Coronary artery (tissue), 2 donors: ENCODE results near the gene TNFAIP1.

ENCODE experiments used
- DNase-seq: peaks from one replicate; pipeline ENCODE4 v3.0.0-alpha.2; 2017; ENCODE audit warnings: low spot score
- H3K27ac ChIP-seq, 2 donors: fragments of 200-600 bp; sonication (generic); one replicate each; pipeline ENCODE4 v1.5.1; 2016 to 2019
- H3K4me3 ChIP-seq: fragments of 200-600 bp; sonication (generic); 2 replicates; pipeline ENCODE4 v1.5.1; 2016; ENCODE audit warnings: mild to moderate bottlenecking, moderate library complexity
- TF ChIP-seq, protein P1 (sequence below): fragments of 200-600 bp; sonication (generic); IDR thresholded peaks from one replicate; pipeline ENCODE4 v1.5.1; 2019; ENCODE audit warnings: antibody characterized with exemption

Gene TNFAIP1

DNA sequence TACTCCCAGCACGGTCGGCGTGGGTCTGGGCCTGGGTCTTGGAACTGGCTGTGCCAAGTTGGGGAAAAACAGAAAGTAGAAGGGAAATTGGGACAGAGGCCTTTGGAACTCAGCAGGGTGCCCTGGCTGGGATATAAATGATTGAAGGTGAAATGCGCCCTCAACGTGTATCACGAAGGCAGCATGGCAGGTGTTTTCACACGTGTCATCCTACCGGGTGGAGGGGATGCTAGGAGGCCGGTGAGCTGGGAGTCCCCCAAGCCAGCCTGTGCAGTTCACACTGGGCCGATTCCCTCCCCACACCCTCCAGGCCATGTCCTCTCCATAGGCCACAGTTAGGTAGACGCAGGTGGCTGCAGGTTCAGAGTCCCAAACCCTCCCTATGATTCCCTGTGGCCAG is 6.0 kb downstream of the TNFAIP1 start:
- DNase-seq, result no peak
- TF ChIP-seq, protein P1, sequence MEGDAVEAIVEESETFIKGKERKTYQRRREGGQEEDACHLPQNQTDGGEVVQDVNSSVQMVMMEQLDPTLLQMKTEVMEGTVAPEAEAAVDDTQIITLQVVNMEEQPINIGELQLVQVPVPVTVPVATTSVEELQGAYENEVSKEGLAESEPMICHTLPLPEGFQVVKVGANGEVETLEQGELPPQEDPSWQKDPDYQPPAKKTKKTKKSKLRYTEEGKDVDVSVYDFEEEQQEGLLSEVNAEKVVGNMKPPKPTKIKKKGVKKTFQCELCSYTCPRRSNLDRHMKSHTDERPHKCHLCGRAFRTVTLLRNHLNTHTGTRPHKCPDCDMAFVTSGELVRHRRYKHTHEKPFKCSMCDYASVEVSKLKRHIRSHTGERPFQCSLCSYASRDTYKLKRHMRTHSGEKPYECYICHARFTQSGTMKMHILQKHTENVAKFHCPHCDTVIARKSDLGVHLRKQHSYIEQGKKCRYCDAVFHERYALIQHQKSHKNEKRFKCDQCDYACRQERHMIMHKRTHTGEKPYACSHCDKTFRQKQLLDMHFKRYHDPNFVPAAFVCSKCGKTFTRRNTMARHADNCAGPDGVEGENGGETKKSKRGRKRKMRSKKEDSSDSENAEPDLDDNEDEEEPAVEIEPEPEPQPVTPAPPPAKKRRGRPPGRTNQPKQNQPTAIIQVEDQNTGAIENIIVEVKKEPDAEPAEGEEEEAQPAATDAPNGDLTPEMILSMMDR, result no peak
- no peak overlapping the region for H3K4me3 ChIP-seq
- H3K27ac ChIP-seq, result no peak overlapping the region

DNA sequence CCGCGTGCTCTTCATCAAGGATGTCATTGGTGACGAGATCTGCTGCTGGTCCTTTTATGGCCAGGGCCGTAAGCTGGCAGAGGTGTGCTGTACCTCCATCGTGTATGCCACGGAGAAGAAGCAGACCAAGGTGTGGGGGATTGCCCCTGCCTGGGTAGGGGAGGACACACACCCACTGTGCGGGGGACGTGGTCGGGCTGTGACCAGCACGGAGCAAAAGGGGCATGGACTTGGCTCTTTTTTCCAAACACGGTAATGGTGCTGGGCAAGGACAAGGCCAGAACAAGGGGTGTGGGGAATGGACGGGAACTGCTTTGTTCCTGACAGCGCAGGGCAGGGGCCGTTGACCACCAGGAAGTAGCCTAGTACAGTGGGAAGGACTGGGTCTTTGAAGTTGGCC is 6.8 kb downstream of the TNFAIP1 start:
- Histone ChIP-seq H3K4me3 (no peak overlapping the region), H3K27ac (no peak overlapping the region)
- TF ChIP-seq, protein P1, result no peak
- DNase-seq, result no peak

DNA sequence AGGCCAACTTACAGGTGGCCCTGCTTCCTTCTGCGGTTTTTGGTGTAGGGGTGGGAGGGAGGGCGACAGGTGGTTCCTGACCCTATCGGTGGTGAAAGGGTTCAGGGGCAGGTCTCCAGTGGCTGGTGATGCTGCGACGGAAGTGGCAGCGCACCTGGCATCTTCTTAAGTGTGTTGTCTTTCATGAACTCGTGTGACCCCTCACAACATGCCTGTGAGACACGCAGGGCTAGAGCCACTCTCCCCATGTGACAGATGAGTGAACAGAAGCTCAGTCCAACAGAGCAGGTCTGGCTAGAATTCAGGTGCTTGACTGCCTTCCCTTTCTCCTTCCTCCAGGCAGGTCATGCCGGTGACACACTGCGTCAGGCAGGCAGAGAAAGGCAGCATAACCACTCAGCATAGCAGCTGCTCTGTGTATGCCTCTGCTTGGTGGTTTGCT is 8.0 kb downstream of the TNFAIP1 start:
- TF ChIP-seq, protein P1, result no peak
- H3K27ac ChIP-seq, result peak overlapping the region in 1 of 2 donors; percentile 30
- no peak overlapping the region for H3K4me3 ChIP-seq
- DNase-seq, result no peak

DNA sequence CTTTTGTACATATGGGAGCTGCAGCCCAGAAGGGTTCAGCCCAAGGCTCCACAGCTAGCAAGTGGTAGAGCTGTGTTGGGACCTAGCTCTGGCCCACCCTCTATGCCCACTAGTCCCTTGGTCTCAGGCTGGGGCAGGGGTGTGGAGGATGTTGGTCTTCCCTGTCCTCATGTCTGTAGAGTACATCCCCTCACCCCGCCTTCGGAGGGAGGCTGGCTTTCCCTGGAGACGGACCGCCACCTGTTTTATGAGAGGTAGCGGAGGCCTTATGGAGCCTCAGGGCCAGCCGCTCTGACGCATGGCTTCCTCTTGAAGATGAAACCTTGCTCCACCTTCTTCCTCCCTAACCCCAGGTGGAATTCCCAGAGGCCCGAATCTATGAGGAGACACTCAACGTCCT is 8.4 kb downstream of the TNFAIP1 start:
- TF ChIP-seq, protein P1, result no peak
- Histone ChIP-seq H3K4me3 (no peak overlapping the region), H3K27ac (peak overlapping the region in 1 of 2 donors; percentile 77)
- no peak for DNase-seq

DNA sequence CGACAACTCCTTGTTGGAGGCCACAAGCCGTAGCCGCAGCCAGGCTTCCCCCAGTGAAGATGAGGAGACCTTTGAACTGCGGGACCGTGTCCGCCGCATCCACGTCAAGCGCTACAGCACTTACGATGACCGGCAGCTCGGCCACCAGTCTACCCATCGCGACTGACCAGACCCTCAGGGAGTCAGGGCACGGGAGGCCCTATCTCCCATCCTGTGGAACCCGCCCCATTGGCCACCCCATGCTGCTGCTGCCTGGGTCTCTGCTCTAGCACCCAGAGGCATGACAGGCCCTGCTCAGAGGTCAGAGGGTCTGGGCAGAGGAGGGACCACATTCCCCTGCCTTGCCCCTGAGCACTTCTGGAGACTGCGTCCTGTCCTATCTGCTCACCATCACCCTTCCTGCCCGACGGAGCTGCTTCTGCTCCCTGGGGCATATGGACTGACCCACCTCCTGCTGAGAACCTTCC is 8.9 kb downstream of the TNFAIP1 start:
- H3K27ac ChIP-seq, result peak overlapping the region in 1 of 2 donors; percentile 77
- no peak overlapping the region for H3K4me3 ChIP-seq
- TF ChIP-seq, protein P1, result no peak
- no peak for DNase-seq

DNA sequence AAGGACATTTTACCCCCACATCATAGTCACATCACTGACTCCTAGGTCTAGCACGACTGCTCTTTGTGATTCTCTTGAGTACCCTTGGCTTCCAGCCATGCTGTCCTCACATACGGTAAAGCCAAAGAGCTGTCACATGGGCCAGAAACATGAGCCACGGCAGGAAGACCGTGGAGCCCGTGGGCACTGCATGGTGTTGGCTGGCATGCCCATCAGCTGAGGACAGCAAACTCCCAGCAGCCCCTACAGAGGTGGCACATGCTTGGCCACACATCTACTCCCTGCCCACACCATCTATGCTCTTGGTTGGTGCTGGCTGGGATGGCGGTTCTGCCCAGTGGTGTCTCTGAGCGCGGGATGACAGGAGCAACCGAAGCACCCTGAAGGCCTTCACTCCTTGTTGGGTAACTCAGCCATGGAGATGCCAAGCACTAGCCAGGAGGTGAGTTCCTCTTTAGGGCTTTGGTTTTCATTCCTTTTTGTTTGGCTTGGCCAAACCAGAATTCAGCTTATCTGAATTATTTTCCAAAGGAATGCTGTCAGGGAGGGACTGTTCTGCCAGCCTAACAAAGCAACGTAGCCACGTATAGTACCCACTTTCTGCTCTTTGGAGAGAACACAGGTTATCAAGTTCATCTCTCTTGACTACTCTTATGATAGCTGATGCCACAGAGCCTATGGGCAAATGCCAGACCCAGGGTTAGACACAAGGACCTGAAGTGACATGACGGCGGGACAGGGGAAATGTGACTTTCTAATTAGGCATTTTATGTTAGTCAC is 10.0 kb downstream of the TNFAIP1 start:
- peak overlapping the region; percentile 45 to 77 for H3K27ac ChIP-seq
- TF ChIP-seq, protein P1, result no peak
- DNase-seq, result no peak
- no peak overlapping the region for H3K4me3 ChIP-seq

DNA sequence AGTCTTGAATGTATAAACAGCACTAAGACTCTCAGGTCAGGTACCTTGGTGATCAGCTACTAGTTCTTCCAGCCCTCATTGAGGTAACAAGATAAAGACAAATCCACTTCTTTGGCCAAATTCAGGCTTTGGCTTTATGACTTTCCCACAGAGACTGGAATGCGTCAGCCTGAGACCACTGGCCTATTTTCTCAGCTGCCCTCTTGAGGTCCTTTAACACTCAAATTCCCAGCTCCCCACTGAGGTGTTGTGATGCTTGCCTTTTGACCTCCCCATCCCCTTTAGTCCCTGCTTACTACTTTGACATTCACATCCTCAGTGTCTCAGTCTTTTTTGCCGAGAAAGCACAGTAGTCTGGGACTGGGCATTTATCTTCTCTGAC is 10.6 kb downstream of the TNFAIP1 start:
- Histone ChIP-seq H3K4me3 (no peak overlapping the region), H3K27ac (peak overlapping the region; percentile 45 to 77)
- DNase-seq, result no peak
- TF ChIP-seq, protein P1, result no peak
